Kidney glomerular epithelial cell (primary cell): ENCODE results near the gene CHST2.
A peak's percentile ranks its signal among the peaks of the same experiment; 100 is the strongest.

Source experiments
- DNase-seq: peaks from one replicate; lab custom pipeline; 2025; lab: John Stamatoyannopoulos, UW

The CHST2 gene

GRCh38 chr3:143167969-143168854, 48.6 kb downstream of the CHST2 start:
- no peak for DNase-seq

DNA sequence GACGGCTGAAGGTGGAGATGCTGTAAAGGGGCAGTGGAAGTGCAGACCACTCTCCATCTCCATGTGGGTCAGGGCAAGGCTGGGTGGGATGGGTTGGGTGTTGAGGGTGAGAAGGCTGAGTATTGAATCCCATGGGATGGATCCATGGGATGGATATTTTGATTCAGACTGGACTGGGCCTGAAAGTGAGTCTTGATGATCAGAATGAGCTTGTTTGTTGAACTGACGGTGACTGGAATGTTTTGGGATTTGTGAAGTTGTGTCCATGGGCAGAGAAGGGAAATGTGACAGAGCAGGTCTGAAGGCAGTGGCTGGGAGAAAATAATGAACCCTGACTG, 49.3 kb downstream of the CHST2 start:
- no peak for DNase-seq

DNA sequence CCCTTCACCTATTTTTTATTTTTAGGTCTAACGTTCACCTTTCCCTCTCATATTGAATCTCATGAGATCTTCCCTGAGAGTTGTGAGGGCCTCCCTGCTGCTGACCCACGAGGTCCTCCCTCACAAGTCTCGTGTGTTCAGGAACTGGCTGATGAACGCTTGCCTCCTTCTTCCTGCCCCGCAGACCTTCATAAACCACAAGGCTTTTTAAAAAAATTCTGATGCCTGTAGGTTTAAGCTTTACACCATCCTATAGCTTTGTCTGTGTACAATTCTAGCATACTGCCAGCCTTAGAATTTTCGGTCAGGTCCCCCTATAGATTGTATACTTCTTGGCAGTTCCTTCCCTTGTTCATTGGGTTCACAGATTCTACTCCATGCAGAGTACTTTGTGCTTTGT, 50.5 kb downstream of the CHST2 start:
- DNase-seq = no peak

DNA sequence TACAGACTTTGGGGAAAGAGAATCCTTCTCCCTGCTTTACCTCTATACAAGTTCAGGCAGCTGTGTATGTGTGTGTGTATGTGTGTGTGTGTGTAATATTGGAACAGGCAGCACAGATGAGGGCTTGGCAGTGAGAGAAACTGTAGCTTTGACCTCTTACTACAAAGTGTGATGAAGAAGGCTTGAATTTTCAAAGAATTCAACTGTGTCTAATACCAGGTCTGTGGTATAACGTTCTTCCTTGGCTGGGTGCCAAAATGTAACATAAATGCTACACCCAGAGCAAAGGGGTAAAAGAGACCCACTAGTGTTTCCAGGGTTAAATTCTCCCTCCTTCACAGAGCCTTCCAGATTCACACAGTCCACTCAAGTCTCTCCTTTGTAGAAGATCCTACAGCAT, 51.1 kb downstream of the CHST2 start:
- no peak for DNase-seq

- peak; percentile 18 for DNase-seq
These were observed 51.8 kb downstream of the CHST2 start for GRCh38 chr3:143171141-143171980.

- no peak for DNase-seq
These were observed 52.7 kb downstream of the CHST2 start for GRCh38 chr3:143172062-143172794.

DNA sequence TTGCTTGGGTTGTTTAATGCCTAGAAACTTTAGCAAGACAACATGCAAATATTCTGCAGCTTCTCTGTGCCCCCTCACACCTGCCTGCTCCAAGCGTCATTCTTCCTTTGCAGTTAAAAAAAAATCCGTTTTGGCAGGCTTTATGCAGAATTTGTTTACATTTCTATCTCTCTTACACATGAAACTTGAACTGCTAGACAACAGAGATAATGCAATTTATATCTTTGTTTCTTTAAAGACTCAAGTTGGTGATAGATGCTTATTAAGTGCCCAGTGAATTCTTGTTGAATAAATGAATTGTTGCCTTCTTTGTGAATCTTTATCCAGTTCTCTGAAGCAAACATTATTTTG, 53.2 kb downstream of the CHST2 start:
- no peak for DNase-seq

DNA sequence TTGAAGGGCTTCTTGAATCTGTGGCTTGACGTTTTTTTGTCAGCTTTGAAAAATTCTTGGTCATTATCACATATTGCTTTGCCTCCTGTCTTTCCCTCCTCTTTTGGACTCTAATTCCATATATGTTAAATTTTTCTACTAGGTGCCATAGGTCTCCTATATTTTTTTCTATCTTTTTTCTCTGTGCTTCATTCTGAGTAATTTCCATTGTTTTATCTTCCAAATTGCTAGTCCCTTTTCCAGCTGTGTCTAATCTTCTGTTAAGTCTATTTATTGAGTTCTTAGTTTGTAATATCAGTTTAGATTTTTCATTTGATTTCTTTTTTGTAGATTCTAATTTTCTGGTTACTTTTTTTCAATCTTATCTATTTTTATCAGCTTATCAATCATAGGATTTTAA, 53.7 kb downstream of the CHST2 start:
- no peak for DNase-seq
